DOHH2 (cell line): ENCODE data around the gene UBE2G2.
A peak's percentile ranks its signal among the peaks of the same experiment; 100 is the strongest.

Source experiments
- H3F3A ChIP-seq: fragments of 200-600 bp; sonication (generic), shearing (Covaris generic); 2 replicates; pipeline ENCODE4 v1.6.0; 2016; ENCODE audit warnings: antibody characterized with exemption, mild to moderate bottlenecking; ENCODE audit not compliant: control insufficient read depth, insufficient read depth
- H3K27ac ChIP-seq: fragments of 200-600 bp; sonication (generic); 2 replicates; pipeline ENCODE4 v1.5.1; 2014; ENCODE audit warnings: low read depth, mild to moderate bottlenecking, low read length, moderate library complexity
- H3K27me3 ChIP-seq: fragments of 200-600 bp; sonication (generic); 2 replicates; pipeline ENCODE4 v1.6.1; 2014; ENCODE audit warnings: mild to moderate bottlenecking, low read length, mixed read lengths; ENCODE audit not compliant: control insufficient read depth
- H3K36me3 ChIP-seq: fragments of 200-600 bp; sonication (generic); 2 replicates; pipeline ENCODE4 v1.6.1; 2014; ENCODE audit warnings: mild to moderate bottlenecking, low read length, moderate library complexity, mixed read lengths; ENCODE audit not compliant: control insufficient read depth
- H3K4me1 ChIP-seq: fragments of 200-600 bp; sonication (generic); 2 replicates; pipeline ENCODE4 v1.6.1; 2014; ENCODE audit warnings: mild to moderate bottlenecking, low read length, mixed read lengths; ENCODE audit not compliant: control insufficient read depth
- H3K4me2 ChIP-seq: fragments of 200-600 bp; sonication (generic); 2 replicates; pipeline ENCODE4 v1.6.0; 2014; ENCODE audit warnings: mild to moderate bottlenecking, low read length, moderate library complexity
- H3K4me3 ChIP-seq: fragments of 200-600 bp; sonication (generic); 2 replicates; pipeline ENCODE4 v1.5.1; 2014; ENCODE audit warnings: mild to moderate bottlenecking, low read length, mixed read lengths
- H3K79me2 ChIP-seq: fragments of 200-600 bp; sonication (generic); 2 replicates; pipeline ENCODE4 v1.6.1; 2014; ENCODE audit warnings: mild to moderate bottlenecking, low read length, mixed read lengths; ENCODE audit not compliant: control insufficient read depth
- H3K9me2 ChIP-seq: fragments of 200-600 bp; sonication (generic); replicated peaks from 2 replicates; pipeline ENCODE4 v1.6.1; 2014; ENCODE audit warnings: mild to moderate bottlenecking, low read length, mixed read lengths; ENCODE audit not compliant: control insufficient read depth
- H3K9me3 ChIP-seq: fragments of 200-600 bp; sonication (generic); 2 replicates; pipeline ENCODE4 v1.6.1; 2014; ENCODE audit warnings: antibody characterized with exemption, low read length, mixed read lengths; ENCODE audit not compliant: control insufficient read depth, insufficient read depth
- H4K20me1 ChIP-seq: fragments of 200-600 bp; sonication (generic); 2 replicates; pipeline ENCODE4 v1.6.0; 2014; ENCODE audit warnings: low read depth, mild to moderate bottlenecking, antibody characterized with exemption, low read length, moderate library complexity; ENCODE audit not compliant: control insufficient read depth, insufficient read depth
- CTCF ChIP-seq: fragments of 200-600 bp; sonication (generic); IDR thresholded peaks from one replicate; pipeline ENCODE4 v1.5.1; 2014; ENCODE audit warnings: antibody characterized with exemption, mild to moderate bottlenecking, low read depth, low read length; ENCODE audit not compliant: poor library complexity, severe bottlenecking
- EZH2phosphoT487 ChIP-seq: fragments of 200-600 bp; sonication (generic); IDR thresholded peaks from 2 replicates; pipeline ENCODE4 v1.6.1; 2017; ENCODE audit warnings: borderline replicate concordance, mild to moderate bottlenecking, antibody characterized with exemption, low read length, moderate library complexity, mixed read lengths

Gene UBE2G2

GRCh38 chr21:44819283-44820243 lies 17.9 kb upstream of the UBE2G2 start:
- H3K9me2 ChIP-seq: no peaks in the 10 kb centered on the region
- H3K27me3 ChIP-seq: no peaks in the 10 kb centered on the region; the same call in 1 of the 2 replicates
- peaks cover 29% of the 10 kb centered on the region for H3K79me2 ChIP-seq
- H3K9me3 ChIP-seq: peaks cover 16% of the 10 kb centered on the region; the same call in 1 of the 2 replicates
- H3F3A ChIP-seq: no peaks in the 10 kb centered on the region
- no peak overlapping the region for H3K4me3 ChIP-seq
- H3K4me2 ChIP-seq: no peak overlapping the region
- TF ChIP-seq EZH2phosphoT487 (no peak), CTCF (no peak)
- H4K20me1 ChIP-seq: peaks cover 16% of the 10 kb centered on the region; the same call in 1 of the 2 replicates
- no peaks in the 10 kb centered on the region for H3K36me3 ChIP-seq
- no peak overlapping the region for H3K27ac ChIP-seq
- H3K4me1 ChIP-seq: peaks cover 12% of the 10 kb centered on the region

DNA sequence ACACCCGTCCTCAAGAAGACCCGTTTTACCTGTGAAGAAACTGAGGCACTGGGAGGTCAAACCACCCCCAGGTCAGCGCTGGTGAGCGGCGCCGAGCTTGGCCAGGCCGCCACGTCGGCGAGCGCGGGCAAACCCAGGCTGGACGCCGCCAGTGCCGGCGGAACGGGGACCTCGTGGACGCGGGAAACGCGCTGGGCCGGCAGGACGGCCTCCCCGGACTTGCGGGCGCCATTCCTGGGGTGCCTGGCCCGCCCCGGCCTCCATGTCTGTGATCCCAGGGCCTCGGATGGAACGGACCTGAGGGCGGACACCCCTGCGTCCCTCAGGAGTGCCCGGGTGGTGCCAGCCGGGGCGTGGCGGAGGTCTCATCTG lies 17.0 kb upstream of the UBE2G2 start:
- H3K4me3 ChIP-seq: peak overlapping the region; percentile 83
- H3K4me2 ChIP-seq: peak overlapping the region; percentile 88
- TF ChIP-seq EZH2phosphoT487: no peak
- TF ChIP-seq CTCF: no peak
- no peaks in the 10 kb centered on the region; the same call in 1 of the 2 replicates for H3K27me3 ChIP-seq
- peaks cover 16% of the 10 kb centered on the region; the same call in 1 of the 2 replicates for H3K9me3 ChIP-seq
- H4K20me1 ChIP-seq: peaks cover 16% of the 10 kb centered on the region; the same call in 1 of the 2 replicates
- H3K4me1 ChIP-seq: peaks cover 12% of the 10 kb centered on the region
- H3K27ac ChIP-seq: no peak overlapping the region
- no peaks in the 10 kb centered on the region for H3F3A ChIP-seq
- H3K9me2 ChIP-seq: no peaks in the 10 kb centered on the region
- peaks cover 39% of the 10 kb centered on the region for H3K79me2 ChIP-seq
- H3K36me3 ChIP-seq: no peaks in the 10 kb centered on the region

DNA sequence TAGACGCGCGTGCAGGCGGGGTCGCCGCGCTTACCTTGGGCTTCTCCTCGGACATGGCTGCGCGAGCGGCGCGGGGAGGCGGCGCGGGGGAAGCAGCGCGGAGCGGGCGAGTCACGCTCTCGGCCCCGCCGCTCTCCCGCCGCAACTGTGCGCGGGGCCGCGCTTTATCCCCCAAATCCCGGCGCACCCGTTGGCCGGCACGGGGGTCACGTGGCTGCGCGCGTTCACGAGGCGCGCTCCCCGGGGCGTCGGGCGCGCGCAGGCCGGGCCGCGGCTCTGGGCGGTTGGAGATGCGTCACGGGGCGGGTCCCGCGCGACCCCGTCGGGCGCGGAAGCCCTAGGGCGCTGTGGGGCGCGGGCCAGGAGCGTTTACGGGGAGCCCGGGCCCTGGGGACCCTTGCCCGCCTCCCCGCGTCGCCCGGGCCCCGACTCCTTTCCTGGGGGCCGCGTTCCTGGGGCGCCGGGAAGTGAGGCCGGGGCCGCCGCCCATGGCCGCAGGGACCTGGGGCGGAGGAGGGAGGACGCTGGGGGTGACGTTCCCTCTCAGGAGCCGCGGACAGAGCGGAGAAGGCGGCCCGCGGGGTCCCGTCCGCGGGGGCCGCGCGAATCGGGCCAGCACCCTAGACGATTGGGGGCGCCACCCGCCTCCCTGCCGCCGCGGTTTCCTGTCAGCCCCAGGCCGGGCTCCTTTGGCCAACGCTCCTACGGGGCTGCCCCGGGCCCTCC lies 16.5 kb upstream of the UBE2G2 start, which contains the start of gene SUMO3:
Gene SUMO3, minus strand, starts transcription at position 149 of the 726 bp plus-strand sequence. Its CDS starts 94 bp downstream, at position 55.
- Histone ChIP-seq H3K27ac (peak within 1 kb of the TSS; percentile 43), H3K4me1 (peaks cover 12% of the 10 kb centered on the region)

More for the DNA sequence above, 16.5 kb upstream of the UBE2G2 start, which contains the start of gene SUMO3:
- H3K4me3 ChIP-seq: peak within 1 kb of the TSS; percentile 83
- H4K20me1 ChIP-seq: peaks cover 16% of the 10 kb centered on the region; the same call in 1 of the 2 replicates
- H3K9me2 ChIP-seq: no peaks in the 10 kb centered on the region
- TF ChIP-seq CTCF (peak; percentile 13), EZH2phosphoT487 (no peak)
- no peaks in the 10 kb centered on the region for H3F3A ChIP-seq
- peaks cover 12% of the 10 kb centered on the region; the same call in 1 of the 2 replicates for H3K9me3 ChIP-seq
- H3K79me2 ChIP-seq: peaks cover 44% of the 10 kb centered on the region
- H3K36me3 ChIP-seq: no peaks in the 10 kb centered on the region
- no peaks in the 10 kb centered on the region; the same call in 1 of the 2 replicates for H3K27me3 ChIP-seq
- H3K4me2 ChIP-seq: peak within 1 kb of the TSS; percentile 88
